Hindlimb muscle (tissue), 1 donor: Measurements from ENCODE around the gene SNCAIP. TPM values are rescaled to one million over a fixed set of nuclear protein-coding genes. Genes with fewer than 3 reads are reported as not detected.
"Not testable (repeated sequence)": the region's sequence is repeated elsewhere in the genome, so short reads cannot be mapped to it uniquely, and the experiment has no call there.

ENCODE experiments used
- DNase-seq: peaks from one replicate; pipeline ENCODE4 v3.0.0-alpha.2; 2013
- polyA plus RNA-seq: library from polyadenylated mRNA; unstranded; fragments of 120-200 nt; gene quantifications from one replicate; pipeline ENCODE4 v1.2.1, GENCODE V29; 2013; ENCODE audit not compliant: insufficient read length

Gene SNCAIP
- polyA plus RNA-seq, 1 donor, result 5.7 TPM

- DNase-seq, result no peak
Observed at GRCh38 chr5:122468351-122469116, 156.5 kb downstream of the SNCAIP start.

DNA sequence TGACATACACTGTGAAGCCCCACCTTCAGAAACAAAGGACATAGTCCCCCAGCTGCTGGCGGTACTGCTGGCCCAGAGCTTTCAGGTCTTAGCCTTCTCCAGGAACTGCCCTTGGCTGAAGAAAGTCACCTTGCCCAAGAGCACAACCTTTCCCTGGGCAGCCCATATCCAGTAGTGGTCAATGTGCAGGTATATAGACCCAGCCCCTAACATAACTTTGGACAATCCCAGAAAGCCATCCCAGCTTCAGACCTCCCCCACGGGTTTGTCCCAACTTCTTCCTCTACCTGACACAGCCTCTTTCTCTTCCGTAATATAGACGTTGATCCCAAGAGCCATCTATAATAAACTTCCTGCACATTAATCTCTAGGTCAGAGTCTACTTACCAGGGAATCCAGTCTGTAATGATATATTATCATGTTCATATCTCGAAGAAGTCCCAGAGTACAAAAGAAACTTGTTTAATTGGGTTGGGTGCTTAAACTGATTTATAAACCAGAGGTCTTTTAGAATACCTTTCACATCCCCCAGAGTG, 157.4 kb downstream of the SNCAIP start:
- DNase-seq, result no peak

DNA sequence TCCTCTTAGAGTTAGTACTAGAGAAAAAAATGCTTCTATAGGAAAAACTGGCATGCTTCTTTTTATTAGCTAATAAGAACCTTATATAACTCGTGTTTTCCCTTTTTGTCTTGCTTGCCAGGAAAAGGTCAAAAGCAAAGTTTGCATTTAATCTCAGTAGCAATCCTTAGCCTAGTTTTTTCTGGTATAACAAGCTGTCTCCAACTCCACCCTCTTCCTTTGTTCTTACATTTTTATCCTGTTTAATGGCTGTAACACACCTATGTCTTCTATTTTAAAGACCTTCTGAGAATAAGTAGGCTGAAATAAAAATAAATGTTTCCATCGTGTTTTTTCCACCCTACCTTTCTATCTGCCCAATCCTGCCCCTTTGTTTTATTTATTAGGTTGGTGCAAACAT, 158.3 kb downstream of the SNCAIP start:
- no peak for DNase-seq

DNA sequence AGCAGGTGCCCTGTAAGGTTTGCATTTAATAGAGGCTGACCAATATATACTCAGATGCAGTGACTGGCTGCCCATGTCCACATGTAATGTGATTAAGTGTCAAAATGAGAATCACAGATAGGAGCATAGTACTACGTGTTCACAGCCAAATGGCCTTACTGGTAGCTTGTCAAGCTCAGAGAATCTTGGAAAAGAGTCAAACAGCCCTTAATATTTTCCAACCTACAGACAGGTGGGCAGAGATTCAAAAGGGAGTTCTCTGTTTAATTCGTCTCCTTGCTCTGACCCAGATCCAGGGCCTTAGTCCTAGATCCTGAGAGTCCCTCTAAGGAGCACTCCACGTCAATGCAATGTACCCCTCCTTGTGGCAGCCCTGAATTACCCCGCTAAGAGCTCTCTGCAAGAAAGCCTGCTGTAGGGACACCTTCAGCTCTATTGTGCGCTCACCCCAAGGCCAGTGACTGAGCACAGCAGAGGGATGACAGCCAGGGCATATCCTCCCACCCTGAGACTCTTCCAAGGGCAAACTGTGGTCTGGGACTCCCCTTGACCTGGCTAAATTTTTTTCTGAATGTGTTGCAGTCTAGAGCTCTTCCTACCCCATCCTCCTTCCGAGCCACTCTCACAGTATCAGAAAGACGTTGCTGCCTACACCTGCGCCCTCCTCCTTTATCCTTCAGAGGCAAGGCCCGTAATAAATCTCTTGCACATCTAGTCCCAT, 159.2 kb downstream of the SNCAIP start:
- DNase-seq, result no peak

GRCh38 chr5:122471752-122472061, 159.7 kb downstream of the SNCAIP start:
- no peak for DNase-seq

DNA sequence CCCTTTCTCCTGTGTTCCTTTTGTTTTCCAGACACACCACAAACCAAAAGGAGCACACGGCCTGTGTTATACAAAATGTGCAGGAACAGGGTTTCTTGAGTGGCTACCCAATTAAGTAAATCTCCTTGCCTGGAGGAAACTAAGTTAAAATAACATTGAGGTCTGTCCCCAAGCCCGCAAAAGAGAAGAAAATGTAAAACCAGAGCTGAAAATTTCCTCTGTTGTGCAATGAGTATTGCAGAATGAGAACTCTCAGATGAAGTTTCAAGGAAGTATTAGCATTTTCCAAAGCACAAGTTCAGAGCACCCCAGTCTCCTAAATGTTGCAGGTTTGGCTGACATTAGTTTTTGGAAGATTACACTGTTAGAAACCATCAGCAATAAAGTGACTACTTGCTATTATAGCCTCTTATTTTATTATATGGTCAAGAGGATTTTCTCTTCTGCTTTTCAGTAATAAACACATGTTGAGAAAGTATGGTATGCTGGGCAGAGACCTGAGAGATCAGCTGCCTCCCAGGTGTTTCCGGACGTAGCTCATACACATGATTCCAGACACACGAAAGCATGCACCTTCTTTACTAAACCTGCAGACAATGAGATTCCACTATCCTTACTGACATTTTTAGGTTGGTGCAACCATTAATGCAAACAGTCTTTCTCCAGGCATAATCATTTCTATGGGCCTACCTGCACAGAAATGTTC, 161.3 kb downstream of the SNCAIP start:
- peak; percentile 14 for DNase-seq

- no peak for DNase-seq
Observed at GRCh38 chr5:122473941-122474340, 161.9 kb downstream of the SNCAIP start.

GRCh38 chr5:122478741-122479442, 166.9 kb downstream of the SNCAIP start:
- no peak for DNase-seq

- DNase-seq, result no peak
Observed at GRCh38 chr5:122480146-122480545, 168.1 kb downstream of the SNCAIP start.

DNA sequence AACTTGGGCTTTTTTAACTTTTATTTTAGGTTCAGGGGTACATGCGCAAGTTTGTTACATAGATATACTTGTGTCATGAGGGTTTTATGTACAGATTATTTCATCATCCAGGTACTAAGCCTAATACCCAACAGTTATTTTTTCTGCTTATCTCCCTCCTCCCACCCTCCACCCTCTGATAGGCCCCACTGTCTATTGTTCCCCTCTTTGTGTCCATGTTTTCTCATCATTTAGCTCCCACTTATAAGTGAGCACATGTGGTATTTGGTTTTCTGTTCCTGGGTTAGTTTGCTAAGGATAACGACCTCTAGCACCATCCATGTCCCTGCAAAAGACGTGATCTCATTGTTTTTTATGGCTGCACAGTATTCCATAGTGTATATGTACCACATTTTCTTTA, 172.1 kb downstream of the SNCAIP start:
- DNase-seq, result no peak

GRCh38 chr5:122485226-122485625, 173.2 kb downstream of the SNCAIP start:
- DNase-seq, result no peak

DNA sequence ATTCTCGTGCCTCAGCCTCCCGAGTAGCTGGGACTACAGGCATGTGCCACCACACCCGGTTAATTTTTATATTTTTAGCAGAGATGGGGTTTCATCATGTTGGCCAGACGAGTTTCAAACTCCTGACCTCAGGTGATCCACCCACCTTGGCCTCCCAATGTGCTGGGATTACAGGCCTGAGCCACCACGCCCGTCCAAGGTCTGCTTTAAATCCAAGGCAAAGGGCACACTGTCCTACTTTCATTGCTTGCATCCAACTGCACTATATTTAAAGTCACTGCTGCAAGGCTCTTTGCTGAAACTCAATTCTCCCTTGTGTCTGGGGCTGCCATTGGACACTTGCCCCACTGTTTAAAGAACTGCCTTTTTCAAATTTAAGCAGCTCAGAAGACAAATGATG, 174.6 kb downstream of the SNCAIP start:
- not testable (repeated sequence) for DNase-seq

- DNase-seq, result no peak
Observed at GRCh38 chr5:122490718-122491117, 178.7 kb downstream of the SNCAIP start.

GRCh38 chr5:122492675-122493074, 180.6 kb downstream of the SNCAIP start:
- no peak for DNase-seq

- DNase-seq, result no peak
Observed at GRCh38 chr5:122493091-122494021, 181.3 kb downstream of the SNCAIP start.

DNA sequence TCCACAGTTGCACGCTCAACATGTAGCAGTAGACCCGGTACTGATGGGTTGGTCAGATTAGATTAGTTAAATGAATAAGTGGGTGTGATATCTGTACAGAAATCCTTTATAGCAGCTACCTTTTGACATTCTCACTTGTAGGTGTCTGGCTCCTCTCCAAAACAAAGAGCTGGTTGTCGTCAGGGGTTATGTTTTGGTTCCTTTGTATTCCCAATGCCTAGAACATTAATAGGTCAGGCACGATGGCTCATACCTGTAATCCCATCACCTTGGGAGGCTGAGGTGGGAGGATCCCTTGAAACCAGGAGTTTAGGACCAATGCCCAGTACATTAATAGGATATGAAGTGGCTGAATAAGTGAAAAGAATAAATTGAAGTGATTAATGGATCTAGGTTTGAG, 182.1 kb downstream of the SNCAIP start:
- no peak for DNase-seq

- DNase-seq, result peak; percentile 38
Observed at GRCh38 chr5:122498163-122498562, 186.1 kb downstream of the SNCAIP start.

DNA sequence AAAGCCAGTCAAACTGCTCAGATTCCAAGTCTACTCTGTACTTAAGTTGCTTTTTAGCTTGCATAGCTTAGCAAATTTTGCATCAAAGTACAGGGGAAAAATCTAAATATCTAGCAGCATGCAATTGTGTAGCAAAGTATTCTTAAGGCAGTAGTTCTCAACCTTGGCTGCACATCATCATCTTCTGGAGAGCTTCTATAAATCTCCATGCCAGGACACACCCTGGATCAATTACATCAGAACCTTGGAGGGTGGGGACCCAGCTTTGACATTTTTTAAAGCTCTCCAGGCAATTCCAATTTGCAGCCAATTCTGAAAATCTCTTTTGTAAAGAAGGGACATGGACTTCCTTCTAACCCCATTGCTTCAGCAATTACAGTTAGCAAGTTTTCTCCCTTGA, 187.5 kb downstream of the SNCAIP start:
- DNase-seq, result peak; percentile 48

DNA sequence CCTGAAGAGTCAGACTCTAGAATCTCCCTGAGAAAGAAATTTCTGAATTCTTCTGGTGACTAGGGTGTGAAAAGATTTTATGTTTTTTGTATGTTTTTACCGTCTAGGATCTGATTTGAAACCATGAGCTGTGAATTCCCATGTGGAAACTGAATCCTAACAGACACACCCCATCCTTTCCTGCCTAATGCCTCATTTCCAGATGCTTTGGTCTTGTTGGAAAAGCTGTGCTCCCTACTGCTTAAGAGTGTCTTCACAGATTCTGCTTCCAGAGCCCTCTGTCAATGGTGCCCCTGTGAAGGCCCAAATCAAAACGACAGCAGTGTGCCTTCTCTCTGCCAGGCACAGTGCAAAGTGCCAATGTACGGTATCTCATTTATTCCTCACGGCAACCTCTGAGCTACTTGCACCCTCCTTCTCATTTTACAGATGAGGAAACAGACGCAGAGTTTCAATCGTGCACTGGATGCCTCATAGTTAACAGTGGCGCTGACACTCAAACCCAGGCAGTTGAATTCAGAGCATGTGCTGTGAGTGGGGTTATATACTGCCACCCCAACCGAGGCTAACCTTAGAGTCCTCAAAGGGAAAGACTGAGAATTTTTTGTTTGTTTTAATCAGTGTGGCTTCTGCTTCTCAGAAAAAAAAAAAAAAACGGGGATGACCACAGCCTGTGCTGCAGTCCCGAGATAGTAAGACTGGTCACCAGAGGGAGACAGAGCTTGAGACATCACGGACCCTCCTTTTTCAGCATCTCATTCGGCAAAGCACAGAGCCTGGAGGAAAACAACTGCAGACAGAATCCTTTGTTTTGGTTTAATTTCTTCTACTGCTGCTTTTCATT, 188.4 kb downstream of the SNCAIP start:
- peak; percentile 76 for DNase-seq

- peak; percentile 51 for DNase-seq
Observed at GRCh38 chr5:122501089-122501435, 189.0 kb downstream of the SNCAIP start.

DNA sequence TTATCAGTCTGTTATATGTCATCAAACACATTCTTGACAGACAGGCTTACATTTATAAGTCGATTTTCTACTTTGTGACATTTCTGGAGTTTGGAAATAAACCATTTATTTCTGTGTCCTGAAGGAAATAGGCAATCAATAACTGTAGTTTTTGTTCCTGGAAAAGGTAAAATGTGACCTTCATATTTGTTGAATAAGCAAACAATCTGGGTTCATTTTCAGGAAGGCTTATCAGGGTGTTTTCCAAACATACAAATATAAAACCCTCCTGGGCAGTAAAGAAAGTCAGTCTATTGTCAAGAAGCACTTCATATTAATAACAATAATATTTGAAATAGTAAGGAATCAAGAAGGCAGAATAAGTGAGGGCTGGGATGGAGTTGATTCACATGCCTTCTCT, 195.0 kb downstream of the SNCAIP start:
- no peak for DNase-seq
